NCI-H1436 treated with DMSO at 0.1 percent for 48 hours (cell line): ENCODE data around the gene OTOP1.
"Not testable (repeated sequence)": the region's sequence is repeated elsewhere in the genome, so short reads cannot be mapped to it uniquely, and the experiment has no call there.

Experiments
- DNase-seq: peaks from one replicate; lab custom pipeline; 2025; lab: John Stamatoyannopoulos, UW

Gene OTOP1

GRCh38 chr4:4227510-4228355 lies 1.0 kb upstream of the OTOP1 start:
- no peak for DNase-seq

GRCh38 chr4:4225915-4226605 lies 669 bp downstream of the OTOP1 start:
- no peak for DNase-seq

- DNase-seq, result no peak
Observed at GRCh38 chr4:4217113-4217512, 9.6 kb downstream of the OTOP1 start.

- no peak for DNase-seq
Observed at GRCh38 chr4:4216648-4217047, 10.1 kb downstream of the OTOP1 start.

- not testable (repeated sequence) for DNase-seq
Observed at GRCh38 chr4:4213674-4214073, 13.1 kb downstream of the OTOP1 start.

GRCh38 chr4:4206204-4206603 lies 20.5 kb downstream of the OTOP1 start:
- DNase-seq, result no peak

- no peak for DNase-seq
Observed at GRCh38 chr4:4204401-4204745, 22.4 kb downstream of the OTOP1 start.

GRCh38 chr4:4203688-4204400 lies 22.9 kb downstream of the OTOP1 start:
- DNase-seq, result no peak

- DNase-seq, result no peak
Observed at GRCh38 chr4:4202510-4202909, 24.2 kb downstream of the OTOP1 start.

GRCh38 chr4:4200624-4201023 lies 26.1 kb downstream of the OTOP1 start:
- no peak for DNase-seq

- no peak for DNase-seq
Observed at GRCh38 chr4:4195354-4195753, 31.4 kb downstream of the OTOP1 start.

- DNase-seq, result not testable (repeated sequence)
Observed at GRCh38 chr4:4188557-4188956, 38.2 kb downstream of the OTOP1 start.

- DNase-seq, result no peak
Observed at GRCh38 chr4:4185528-4185927, 41.2 kb downstream of the OTOP1 start.

- DNase-seq, result no peak
Observed at GRCh38 chr4:4182835-4183568, 43.7 kb downstream of the OTOP1 start.

GRCh38 chr4:4170596-4171150 lies 56.1 kb downstream of the OTOP1 start:
- no peak for DNase-seq

- not testable (repeated sequence) for DNase-seq
Observed at GRCh38 chr4:4167981-4168780, 58.5 kb downstream of the OTOP1 start.

GRCh38 chr4:4166986-4167385 lies 59.7 kb downstream of the OTOP1 start:
- not testable (repeated sequence) for DNase-seq

GRCh38 chr4:4165701-4166392 lies 60.9 kb downstream of the OTOP1 start:
- DNase-seq, result not testable (repeated sequence)

GRCh38 chr4:4164532-4165173 lies 62.1 kb downstream of the OTOP1 start:
- not testable (repeated sequence) for DNase-seq

GRCh38 chr4:4162186-4162585 lies 64.5 kb downstream of the OTOP1 start:
- not testable (repeated sequence) for DNase-seq
